ENCODE measurements around the gene DSCAML1. TPM values are rescaled to one million over a fixed set of nuclear protein-coding genes. Genes with fewer than 3 reads are reported as not detected.

Gene DSCAML1
- total RNA-seq, 1 experiment from 2014 or later, result 0.90 TPM

GRCh38 chr11:117521974-117522373, 275.0 kb downstream of the DSCAML1 start:
- H3K4me1 Mint-ChIP-seq, result peaks cover 3% of the 10 kb centered on the region
- no peaks in the 10 kb centered on the region for H3K27me3 Mint-ChIP-seq (ENCODE audit: low read depth)
- TF ChIP-seq ATF3 (CRISPR knock-in tag; conservative IDR thresholded peaks at IDR 0.05), result no peak
- TF ChIP-seq RORB (CRISPR knock-in tag; IDR thresholded peaks at IDR 0.05), result no peak
- no peak for TF ChIP-seq FOXJ3 (CRISPR knock-in tag; IDR thresholded peaks at IDR 0.05; ENCODE audit: borderline replicate concordance)
- TF ChIP-seq ZNF425 (CRISPR knock-in tag; conservative IDR thresholded peaks at IDR 0.05), result no peak
- no peak for TF ChIP-seq ZNF281 (CRISPR knock-in tag; IDR thresholded peaks at IDR 0.05)
- no peak for TF ChIP-seq AR (CRISPR knock-in tag; IDR thresholded peaks at IDR 0.05)
- no peak for TF ChIP-seq ZNF121 (CRISPR knock-in tag; IDR thresholded peaks at IDR 0.05)
- no peak for TF ChIP-seq SOX15 (CRISPR knock-in tag; IDR thresholded peaks at IDR 0.05)
- CTCF ChIA-PET, result interaction anchor here (1.0 kb wide), 1 partner anchor 20 kb away, joined by 3 read pairs; no protein-coding TSS in a partner anchor
- H3K36me3 Mint-ChIP-seq, result no peaks in the 10 kb centered on the region
- POLR2A ChIA-PET, result no interaction called here
- no peak overlapping the region for H3K4me3 Mint-ChIP-seq
- ATAC-seq (no peak), DNase-seq (ENCODE audit: low spot score) (no peak)
- H3K27ac Mint-ChIP-seq, result no peak overlapping the region
- H3K9me3 Mint-ChIP-seq, result no peaks in the 10 kb centered on the region

GRCh38 chr11:117520966-117521365, 276.1 kb downstream of the DSCAML1 start:
- TF ChIP-seq USF2 (CRISPR knock-in tag; IDR thresholded peaks at IDR 0.05) (no peak), TP53 (CRISPR knock-in tag; IDR thresholded peaks at IDR 0.05) (no peak), ZNF317 (CRISPR knock-in tag; IDR thresholded peaks at IDR 0.05; ENCODE audit: borderline replicate concordance, low read depth) (no peak), CREM (CRISPR knock-in tag; IDR thresholded peaks at IDR 0.05) (no peak), KAT7 (CRISPR knock-in tag; IDR thresholded peaks at IDR 0.05; ENCODE audit: borderline replicate concordance) (no peak), MAX (CRISPR knock-in tag; IDR thresholded peaks at IDR 0.05) (no peak), HMGA2 (CRISPR knock-in tag; IDR thresholded peaks at IDR 0.05) (no peak), JUN (CRISPR knock-in tag; IDR thresholded peaks at IDR 0.05) (no peak), ATF3 (CRISPR knock-in tag; conservative IDR thresholded peaks at IDR 0.05) (no peak), ETV6 (CRISPR knock-in tag; IDR thresholded peaks at IDR 0.05) (no peak), JAZF1 (CRISPR knock-in tag; IDR thresholded peaks at IDR 0.05) (no peak), SP1 (CRISPR knock-in tag; conservative IDR thresholded peaks at IDR 0.05) (no peak), CBFB (CRISPR knock-in tag; IDR thresholded peaks at IDR 0.05; ENCODE audit: low read depth) (no peak), TEAD1 (CRISPR knock-in tag; IDR thresholded peaks at IDR 0.05) (no peak), NFYB (CRISPR knock-in tag; conservative IDR thresholded peaks at IDR 0.05; ENCODE audit: low read depth) (no peak), GABPB1 (CRISPR knock-in tag; IDR thresholded peaks at IDR 0.05) (no peak)
- Mint-ChIP-seq H3K9me3 (no peaks in the 10 kb centered on the region), H3K4me3 (no peak overlapping the region), H3K27ac (no peak overlapping the region), H3K27me3 (ENCODE audit: low read depth) (no peaks in the 10 kb centered on the region), H3K4me1 (peaks cover 10% of the 10 kb centered on the region), H3K36me3 (no peaks in the 10 kb centered on the region)
- ChIA-PET POLR2A (no interaction called here), CTCF (interaction anchor here (1.0 to 2.2 kb wide), 4 partner anchors 9 to 101 kb away, joined by 3 to 10 read pairs (median 4); no protein-coding TSS in a partner anchor)
- no peak for DNase-seq (ENCODE audit: low spot score)
- no peak for ATAC-seq
